Gastrocnemius medialis (tissue), 4 donors: ENCODE results near the gene CARMIL1.

ENCODE experiments used
- CTCF ChIP-seq, 5 experiments: fragments of 450-650 bp in 3 of 5; fragments of 200-600 bp in 2 of 5; sonication (generic) in 2 of 5; IDR thresholded peaks in 4 of 5; conservative IDR thresholded peaks in 1 of 5; 1 replicate in 4 of 5; 2 replicates in 1 of 5; pipeline ENCODE4 v1.5.1; 2016 to 2019; ENCODE audit warnings: antibody characterized with exemption in 5 of 5, mild to moderate bottlenecking in 3 of 5, moderate library complexity in 3 of 5
- POLR2A ChIP-seq, 2 donors: fragments of 450-650 bp; IDR thresholded peaks; one replicate each; pipeline ENCODE4 v1.6.1; 2017; ENCODE audit warnings: antibody characterized with exemption in 2 of 2, mild to moderate bottlenecking in 2 of 2, moderate library complexity in 2 of 2

GRCh38 chr6:25490018-25490801 is 211.0 kb downstream of the CARMIL1 start:
- TF ChIP-seq POLR2A (IDR thresholded peaks at IDR 0.05) (no peak), CTCF (IDR thresholded peaks at IDR 0.05 in 4 of 5, conservative IDR thresholded peaks at IDR 0.05 in 1 of 5) (peak; percentile 18 to 44 (median 37))
